PC-9 (cell line): Measurements from ENCODE around the gene SURF4. TPM values are rescaled to one million over a fixed set of nuclear protein-coding genes. Genes with fewer than 3 reads are reported as not detected.

Experiments
- BruUV-seq: library from RNA; stranded (reverse); fragments of 400-500 nt; replicated peaks from 2 replicates; lab custom pipeline; 2021; lab: Mats Ljungman, UMichigan
- CTCF ChIA-PET: fragments of 300-600 bp; sonication (Branson Sonifier 250); formaldehyde crosslinking; loops from one replicate; lab custom pipeline; 2022; ENCODE audit warnings: antibody characterized with exemption; lab: Charles Lee
- POLR2A ChIA-PET: fragments of 300-600 bp; sonication (Branson Sonifier 250); formaldehyde crosslinking; loops from one replicate; lab custom pipeline; 2022; ENCODE audit warnings: antibody characterized with exemption; ENCODE audit not compliant: unreplicated experiment; lab: Charles Lee
- DNase-seq, 2 experiments: peaks; one replicate each; pipeline versions ENCODE4 v3.0.0 to v3.0.0-alpha.2; 2015 to 2022; ENCODE audit warnings: mixed read lengths in 1 of 2
- H2AFZ ChIP-seq: fragments of 200-600 bp; sonication (generic); 2 replicates; pipeline ENCODE4 v1.8.1; 2017; ENCODE audit warnings: antibody characterized with exemption
- H3F3A ChIP-seq: fragments of 200-600 bp; sonication (generic); 2 replicates; pipeline ENCODE4 v1.8.1; 2017; ENCODE audit warnings: antibody characterized with exemption, mild to moderate bottlenecking, low read depth; ENCODE audit not compliant: insufficient read depth
- H3K27ac ChIP-seq: fragments of 200-600 bp; sonication (generic); 2 replicates; pipeline ENCODE4 v1.6.1; 2016; ENCODE audit warnings: mixed run types
- H3K27me3 ChIP-seq: fragments of 200-600 bp; sonication (generic); 2 replicates; pipeline ENCODE4 v1.6.1; 2016; ENCODE audit warnings: low read depth, mixed run types; ENCODE audit not compliant: insufficient read depth
- H3K36me3 ChIP-seq: fragments of 200-600 bp; sonication (generic); 2 replicates; pipeline ENCODE4 v1.6.1; 2016; ENCODE audit warnings: low read depth, mixed run types
- H3K4me1 ChIP-seq: fragments of 200-600 bp; sonication (generic); replicated peaks from 2 replicates; pipeline ENCODE4 v1.6.1; 2016; ENCODE audit warnings: mixed run types; ENCODE audit not compliant: insufficient read depth
- H3K4me2 ChIP-seq: fragments of 200-600 bp; sonication (generic); 2 replicates; pipeline ENCODE4 v1.6.1; 2017; ENCODE audit warnings: mixed run types
- H3K4me3 ChIP-seq: fragments of 200-600 bp; sonication (generic); 2 replicates; pipeline ENCODE4 v1.6.1; 2016; ENCODE audit warnings: mixed run types
- H3K79me2 ChIP-seq: fragments of 200-600 bp; sonication (generic); 2 replicates; pipeline ENCODE4 v1.6.1; 2017; ENCODE audit warnings: low read depth, mixed run types
- H3K9me2 ChIP-seq: fragments of 200-600 bp; sonication (generic); 2 replicates; pipeline ENCODE4 v1.8.1; 2017; ENCODE audit warnings: mild to moderate bottlenecking; ENCODE audit not compliant: insufficient read depth
- H3K9me3 ChIP-seq: fragments of 200-600 bp; sonication (generic); 2 replicates; pipeline ENCODE4 v1.8.1; 2016; ENCODE audit warnings: low read depth; ENCODE audit not compliant: insufficient read depth
- H4K20me1 ChIP-seq: fragments of 200-600 bp; sonication (generic); 2 replicates; pipeline ENCODE4 v1.8.1; 2017; ENCODE audit not compliant: insufficient read depth
- CTCF ChIP-seq: fragments of 200-600 bp; sonication (generic); conservative IDR thresholded peaks from 2 replicates; pipeline ENCODE4 v1.6.1; 2017; ENCODE audit warnings: mixed run types, antibody characterized with exemption, mild to moderate bottlenecking, moderate library complexity
- EZH2 ChIP-seq: fragments of 200-600 bp; sonication (generic); IDR thresholded peaks from 2 replicates; pipeline ENCODE4 v1.8.0; 2017; ENCODE audit warnings: antibody characterized with exemption, low read depth
- intact Hi-C: fragments of 100-400 bp; cut with micrococcal nuclease; formaldehyde crosslinking; loops from one replicate; pipeline ENCODE4 v1.10.0; 2022; ENCODE audit not compliant: unreplicated experiment
- total RNA-seq: library from RNA; stranded (reverse); gene quantifications from 2 replicates; pipeline ENCODE4 v1.2.3, GENCODE V29; 2021

SURF4 gene
- total RNA-seq, 1 experiment from 2014 or later: 199 TPM

GRCh38 chr9:133371261-133371711 is 4.6 kb downstream of the SURF4 start:
- TF ChIP-seq EZH2 (no peak), CTCF (no peak)
- H2AFZ ChIP-seq: no peak overlapping the region
- peaks cover 7% of the 10 kb centered on the region; the same call in 1 of the 2 replicates for H3F3A ChIP-seq
- no peaks in the 10 kb centered on the region for H3K9me3 ChIP-seq
- peaks cover 87% of the 10 kb centered on the region for H3K79me2 ChIP-seq
- POLR2A ChIA-PET: no interaction called here
- H3K4me3 ChIP-seq: no peak overlapping the region
- BruUV-seq: no TSS peak
- DNase-seq: no peak
- H3K27me3 ChIP-seq: no peaks in the 10 kb centered on the region
- intact Hi-C loops: no loop called here
- 0 out of 2 replicates have a peak, but pooled peaks cover 10% of the 10 kb centered on the region for H3K4me1 ChIP-seq
- no peak overlapping the region for H3K4me2 ChIP-seq
- H3K27ac ChIP-seq: no peak overlapping the region
- no peaks in the 10 kb centered on the region for H3K9me2 ChIP-seq
- CTCF ChIA-PET: interaction anchor here (0.6 to 1.1 kb wide), 2 partner anchors 14 to 394 kb away, joined by 5 to 9 read pairs; no protein-coding TSS in a partner anchor
- peaks cover 86% of the 10 kb centered on the region for H4K20me1 ChIP-seq
- H3K36me3 ChIP-seq: peaks cover 14% of the 10 kb centered on the region

GRCh38 chr9:133370685-133371084 is 5.2 kb downstream of the SURF4 start:
- POLR2A ChIA-PET: no interaction called here
- Histone ChIP-seq H2AFZ (no peak overlapping the region), H3K4me3 (no peak overlapping the region), H3K27ac (no peak overlapping the region), H3K9me2 (no peaks in the 10 kb centered on the region), H3K4me1 (0 out of 2 replicates have a peak, but pooled peaks cover 10% of the 10 kb centered on the region), H3K36me3 (peaks cover 19% of the 10 kb centered on the region), H3K27me3 (no peaks in the 10 kb centered on the region), H3K9me3 (no peaks in the 10 kb centered on the region), H3K79me2 (peaks cover 87% of the 10 kb centered on the region), H3K4me2 (no peak overlapping the region), H3F3A (peaks cover 7% of the 10 kb centered on the region; the same call in 1 of the 2 replicates), H4K20me1 (peaks cover 92% of the 10 kb centered on the region)
- no TSS peak for BruUV-seq
- TF ChIP-seq CTCF: no peak
- no peak for TF ChIP-seq EZH2
- intact Hi-C loops: no loop called here
- CTCF ChIA-PET: interaction anchor here (0.6 to 1.1 kb wide), 2 partner anchors 14 to 395 kb away, joined by 5 to 9 read pairs; no protein-coding TSS in a partner anchor
- no peak for DNase-seq

- Histone ChIP-seq H3K27ac (no peak overlapping the region), H2AFZ (no peak overlapping the region), H3K36me3 (peaks cover 26% of the 10 kb centered on the region), H3K4me3 (no peak overlapping the region), H4K20me1 (peaks cover 98% of the 10 kb centered on the region), H3K79me2 (peaks cover 81% of the 10 kb centered on the region), H3K27me3 (no peaks in the 10 kb centered on the region), H3K4me1 (0 out of 2 replicates have a peak, but pooled peaks cover 10% of the 10 kb centered on the region), H3K9me3 (no peaks in the 10 kb centered on the region), H3K9me2 (no peaks in the 10 kb centered on the region), H3F3A (peaks cover 7% of the 10 kb centered on the region; the same call in 1 of the 2 replicates), H3K4me2 (no peak overlapping the region)
- no peak for DNase-seq
- ChIA-PET CTCF (no interaction called here), POLR2A (no interaction called here)
- intact Hi-C loops: no loop called here
- no peak for TF ChIP-seq CTCF
- no peak for TF ChIP-seq EZH2
- no TSS peak for BruUV-seq
Observed at GRCh38 chr9:133369933-133370332, 5.9 kb downstream of the SURF4 start.
